DMS 273 treated with DMSO at 0.1 percent for 48 hours (cell line): Measurements from ENCODE around the gene MEF2D.

Experiments
- DNase-seq: peaks from one replicate; lab custom pipeline; 2025; lab: John Stamatoyannopoulos, UW

The MEF2D gene

GRCh38 chr1:156428746-156429288, 71.8 kb downstream of the MEF2D start:
- no peak for DNase-seq

- DNase-seq, result no peak
These were observed 72.6 kb downstream of the MEF2D start for GRCh38 chr1:156427957-156428356.

GRCh38 chr1:156425943-156426342, 74.6 kb downstream of the MEF2D start:
- DNase-seq, result no peak

- DNase-seq, result no peak
These were observed 75.7 kb downstream of the MEF2D start for GRCh38 chr1:156424806-156425432.

GRCh38 chr1:156423422-156424352, 76.9 kb downstream of the MEF2D start:
- no peak for DNase-seq

GRCh38 chr1:156422602-156423091, 77.9 kb downstream of the MEF2D start:
- DNase-seq, result no peak

GRCh38 chr1:156421939-156422601, 78.5 kb downstream of the MEF2D start:
- no peak for DNase-seq

GRCh38 chr1:156421062-156421938, 79.3 kb downstream of the MEF2D start:
- peak; percentile 76 for DNase-seq

- DNase-seq, result no peak
These were observed 80.1 kb downstream of the MEF2D start for GRCh38 chr1:156420205-156421061.

- DNase-seq, result no peak
These were observed 80.7 kb downstream of the MEF2D start for GRCh38 chr1:156419854-156420204.

- DNase-seq, result no peak
These were observed 82.0 kb downstream of the MEF2D start for GRCh38 chr1:156418416-156419070.

- peak; percentile 43 for DNase-seq
These were observed 83.1 kb downstream of the MEF2D start for GRCh38 chr1:156417401-156418020.

- no peak for DNase-seq
These were observed 83.6 kb downstream of the MEF2D start for GRCh38 chr1:156416993-156417392.

- no peak for DNase-seq
These were observed 86.0 kb downstream of the MEF2D start for GRCh38 chr1:156414461-156415064.
